Naive thymus-derived CD4-positive, alpha-beta T cell (primary cell): Measurements from ENCODE around the gene DOCK2. TPM values are rescaled to one million over a fixed set of nuclear protein-coding genes. Genes with fewer than 3 reads are reported as not detected.

Experiments
- ATAC-seq: fragments of 150-1000 bp; cut with Tn5 transposase; 2 replicates; pipeline ENCODE4 v1.10.0; 2021; ENCODE audit warnings: mild to moderate bottlenecking, moderate library complexity
- CTCF ChIA-PET: fragments of 350-600 bp; sonication (Branson Sonifier 250); formaldehyde crosslinking; loops from one replicate; lab custom pipeline; 2021; ENCODE audit warnings: antibody characterized with exemption; lab: Charles Lee
- POLR2A ChIA-PET: fragments of 350-600 bp; sonication (Branson Sonifier 250); formaldehyde crosslinking; loops from one replicate; lab custom pipeline; 2021; ENCODE audit warnings: antibody characterized with exemption, inconsistent platforms; lab: Charles Lee
- DNase-seq, 9 donors: peaks; one replicate each; pipeline versions ENCODE4 v3.0.0 to v3.0.0-alpha.2; 2020 to 2022; ENCODE audit warnings: mixed read lengths in 1 of 9
- H3K27ac ChIP-seq: one replicate; pipeline ENCODE4 v1.7.0; 2013; ENCODE audit warnings: mild to moderate bottlenecking, low read depth, low read length, moderate library complexity
- H3K27me3 ChIP-seq, 2 donors: one replicate each; pipeline ENCODE4 v1.7.0; 2013; ENCODE audit warnings: low read length in 2 of 2, mild to moderate bottlenecking in 2 of 2, moderate library complexity in 2 of 2; ENCODE audit not compliant: control insufficient read depth in 2 of 2, insufficient read depth in 2 of 2
- H3K36me3 ChIP-seq, 3 experiments: 1 replicate in 2 of 3; 2 replicates in 1 of 3; pipeline ENCODE4 v1.7.0; 2013; ENCODE audit warnings: low read length in 3 of 3, mild to moderate bottlenecking in 3 of 3, moderate library complexity in 1 of 3; ENCODE audit not compliant: insufficient read depth in 3 of 3, control insufficient read depth in 2 of 3
- H3K4me1 ChIP-seq, 2 donors: one replicate each; pipeline ENCODE4 v1.7.0; 2013; ENCODE audit warnings: low read length in 2 of 2, mild to moderate bottlenecking in 2 of 2, moderate library complexity in 1 of 2; ENCODE audit not compliant: control insufficient read depth in 2 of 2, insufficient read depth in 2 of 2
- H3K4me3 ChIP-seq: 2 replicates; pipeline ENCODE4 v1.7.0; 2013; ENCODE audit warnings: mild to moderate bottlenecking, low read length
- H3K9me3 ChIP-seq, 3 experiments: 1 replicate in 2 of 3; 2 replicates in 1 of 3; pipeline ENCODE4 v1.7.0; 2013; ENCODE audit warnings: low read length in 3 of 3; ENCODE audit not compliant: control insufficient read depth in 2 of 3
- H3K27ac Mint-ChIP-seq, 9 donors: one replicate each; pipeline ENCODE4 v1.8.0; 2020 to 2022; ENCODE audit warnings: mixed read lengths in 9 of 9, mild to moderate bottlenecking in 8 of 9, moderate library complexity in 5 of 9, inconsistent platforms in 2 of 9
- H3K27me3 Mint-ChIP-seq, 5 donors: one replicate each; pipeline ENCODE4 v1.8.0; 2021 to 2022; ENCODE audit warnings: mixed read lengths in 5 of 5, mild to moderate bottlenecking in 1 of 5
- H3K36me3 Mint-ChIP-seq, 5 donors: one replicate each; pipeline ENCODE4 v1.8.0; 2020 to 2022; ENCODE audit warnings: mixed read lengths in 5 of 5, mild to moderate bottlenecking in 3 of 5, inconsistent platforms in 1 of 5
- H3K4me1 Mint-ChIP-seq, 7 donors: one replicate each; pipeline ENCODE4 v1.8.0; 2020 to 2022; ENCODE audit warnings: mixed read lengths in 7 of 7, mild to moderate bottlenecking in 3 of 7, inconsistent platforms in 1 of 7
- H3K4me3 Mint-ChIP-seq, 10 donors: one replicate each; pipeline ENCODE4 v1.8.0; 2020 to 2022; ENCODE audit warnings: mild to moderate bottlenecking in 10 of 10, mixed read lengths in 10 of 10, moderate library complexity in 6 of 10, inconsistent platforms in 2 of 10
- H3K9me3 Mint-ChIP-seq, 11 donors: one replicate each; pipeline ENCODE4 v1.8.0; 2020 to 2022; ENCODE audit warnings: mixed read lengths in 11 of 11, mild to moderate bottlenecking in 4 of 11, inconsistent platforms in 1 of 11, moderate library complexity in 1 of 11
- intact Hi-C, 2 donors: fragments of 100-400 bp; cut with micrococcal nuclease; formaldehyde crosslinking; loops; one replicate each; pipeline ENCODE4 v1.15.1; 2023
- polyA plus RNA-seq, 2 donors: library from polyadenylated mRNA; unstranded; fragments of 300-500 nt; fragmentation: Illumina TruSeq; gene quantifications; one replicate each; pipeline ENCODE4 v1.2.3, GENCODE V29; 2021
- total RNA-seq, 6 experiments: library from RNA in 5 of 6; stranded (reverse) in 5 of 6; gene quantifications; 1 replicate in 5 of 6; 2 replicates in 1 of 6; pipeline ENCODE4 v1.2.3 and lab custom pipeline; 2021 to 2026

DOCK2 gene
- total and polyA plus RNA-seq, 7 experiments from 2014 or later: 63.7 to 345 (median 202) TPM

GRCh38 chr5:169842699-169843098 is 205.6 kb downstream of the DOCK2 start:
- POLR2A ChIA-PET: no interaction called here
- DNase-seq (no peak), ATAC-seq (no peak)
- intact Hi-C loops: no loop called here
- CTCF ChIA-PET: no interaction called here
- H3K9me3 ChIP-seq: no peaks in the 10 kb centered on the region
- peaks cover 0 to 17% (median 3%) of the 10 kb centered on the region in 7 donors for H3K4me1 Mint-ChIP-seq
- H3K4me3 ChIP-seq: no peak overlapping the region
- H3K4me3 Mint-ChIP-seq: no peak overlapping the region
- H3K4me1 ChIP-seq: no peaks in the 10 kb centered on the region
- H3K36me3 ChIP-seq: peaks cover 6 to 76% (median 16%) of the 10 kb centered on the region in 3 experiments
- peaks cover 0 to 6% (median 0%) of the 10 kb centered on the region in 11 donors for H3K9me3 Mint-ChIP-seq
- no peaks in the 10 kb centered on the region for H3K27me3 Mint-ChIP-seq
- H3K36me3 Mint-ChIP-seq: peaks cover 41 to 97% (median 92%) of the 10 kb centered on the region in 5 donors
- H3K27ac Mint-ChIP-seq: peak overlapping the region in 1 of 9 donors; percentile 39
- no peaks in the 10 kb centered on the region for H3K27me3 ChIP-seq
- no peak overlapping the region for H3K27ac ChIP-seq

GRCh38 chr5:169847519-169847918 is 210.4 kb downstream of the DOCK2 start:
- peaks cover 6 to 83% (median 7%) of the 10 kb centered on the region in 3 experiments for H3K36me3 ChIP-seq
- no peak overlapping the region for H3K27ac Mint-ChIP-seq
- H3K4me3 Mint-ChIP-seq: no peak overlapping the region
- H3K27me3 ChIP-seq: no peaks in the 10 kb centered on the region
- peaks cover 0 to 47% (median 22%) of the 10 kb centered on the region in 11 donors for H3K9me3 Mint-ChIP-seq
- DNase-seq (no peak), ATAC-seq (no peak)
- no peak overlapping the region for H3K4me3 ChIP-seq
- H3K4me1 Mint-ChIP-seq: peaks cover 0 to 13% (median 5%) of the 10 kb centered on the region in 7 donors
- ChIA-PET CTCF (interaction anchor here (1.1 kb wide), 1 partner anchor 12 kb away, joined by 3 read pairs; no protein-coding TSS in a partner anchor), POLR2A (no interaction called here)
- intact Hi-C loops: no loop called here
- peaks cover 0 to 11% (median 11%) of the 10 kb centered on the region in 3 experiments for H3K9me3 ChIP-seq
- H3K4me1 ChIP-seq: no peaks in the 10 kb centered on the region
- peaks cover 53 to 97% (median 91%) of the 10 kb centered on the region in 5 donors for H3K36me3 Mint-ChIP-seq
- H3K27me3 Mint-ChIP-seq: no peaks in the 10 kb centered on the region
- no peak overlapping the region for H3K27ac ChIP-seq

GRCh38 chr5:169848271-169848670 is 211.2 kb downstream of the DOCK2 start:
- Histone ChIP-seq H3K27me3 (no peaks in the 10 kb centered on the region), H3K9me3 (peaks cover 0 to 11% (median 11%) of the 10 kb centered on the region in 3 experiments), H3K36me3 (peaks cover 6 to 86% (median 7%) of the 10 kb centered on the region in 3 experiments), H3K27ac (no peak overlapping the region), H3K4me1 (no peaks in the 10 kb centered on the region), H3K4me3 (no peak overlapping the region)
- ChIA-PET CTCF (no interaction called here), POLR2A (no interaction called here)
- ATAC-seq (no peak), DNase-seq (no peak)
- H3K4me3 Mint-ChIP-seq: no peak overlapping the region
- no peak overlapping the region for H3K27ac Mint-ChIP-seq
- H3K36me3 Mint-ChIP-seq: peaks cover 55 to 97% (median 92%) of the 10 kb centered on the region in 5 donors
- peaks cover 0 to 54% (median 27%) of the 10 kb centered on the region in 11 donors for H3K9me3 Mint-ChIP-seq
- no peaks in the 10 kb centered on the region for H3K27me3 Mint-ChIP-seq
- peaks cover 0 to 17% (median 7%) of the 10 kb centered on the region in 7 donors for H3K4me1 Mint-ChIP-seq
- intact Hi-C loops: no loop called here

GRCh38 chr5:169848792-169849191 is 211.7 kb downstream of the DOCK2 start:
- intact Hi-C loops: no loop called here
- H3K36me3 ChIP-seq: peaks cover 6 to 86% (median 7%) of the 10 kb centered on the region in 3 experiments
- no peaks in the 10 kb centered on the region for H3K4me1 ChIP-seq
- H3K9me3 ChIP-seq: peaks cover 0 to 11% (median 11%) of the 10 kb centered on the region in 3 experiments
- H3K36me3 Mint-ChIP-seq: peaks cover 55 to 96% (median 91%) of the 10 kb centered on the region in 5 donors
- H3K27ac Mint-ChIP-seq: no peak overlapping the region
- H3K9me3 Mint-ChIP-seq: peaks cover 0 to 56% (median 27%) of the 10 kb centered on the region in 11 donors
- H3K27me3 ChIP-seq: no peaks in the 10 kb centered on the region
- CTCF ChIA-PET: no interaction called here
- no peaks in the 10 kb centered on the region for H3K27me3 Mint-ChIP-seq
- POLR2A ChIA-PET: no interaction called here
- H3K4me1 Mint-ChIP-seq: peaks cover 0 to 19% (median 7%) of the 10 kb centered on the region in 7 donors
- H3K27ac ChIP-seq: no peak overlapping the region
- H3K4me3 Mint-ChIP-seq: no peak overlapping the region
- DNase-seq (no peak), ATAC-seq (no peak)
- H3K4me3 ChIP-seq: no peak overlapping the region

GRCh38 chr5:169850409-169850808 is 213.3 kb downstream of the DOCK2 start:
- Histone ChIP-seq H3K27ac (no peak overlapping the region), H3K4me3 (no peak overlapping the region), H3K9me3 (peaks cover 0 to 11% (median 11%) of the 10 kb centered on the region in 3 experiments), H3K27me3 (no peaks in the 10 kb centered on the region), H3K36me3 (peaks cover 0 to 69% (median 7%) of the 10 kb centered on the region in 3 experiments), H3K4me1 (no peaks in the 10 kb centered on the region)
- ChIA-PET CTCF (no interaction called here), POLR2A (no interaction called here)
- Mint-ChIP-seq H3K27me3 (no peaks in the 10 kb centered on the region), H3K9me3 (peaks cover 0 to 56% (median 27%) of the 10 kb centered on the region in 11 donors), H3K4me1 (peaks cover 8 to 14% (median 10%) of the 10 kb centered on the region in 7 donors), H3K36me3 (peaks cover 49 to 94% (median 89%) of the 10 kb centered on the region in 5 donors), H3K27ac (no peak overlapping the region), H3K4me3 (peak overlapping the region in 1 of 10 donors; percentile 46)
- intact Hi-C loops: no loop called here
- ATAC-seq (no peak), DNase-seq (no peak)

- H3K36me3 ChIP-seq: peaks cover 0 to 64% (median 7%) of the 10 kb centered on the region in 3 experiments
- Mint-ChIP-seq H3K4me1 (peaks cover 9 to 20% (median 14%) of the 10 kb centered on the region in 7 donors), H3K27ac (peak overlapping the region in 2 of 9 donors; percentile 8 to 74), H3K27me3 (no peaks in the 10 kb centered on the region), H3K36me3 (peaks cover 51 to 93% (median 88%) of the 10 kb centered on the region in 5 donors), H3K4me3 (no peak overlapping the region), H3K9me3 (peaks cover 0 to 56% (median 27%) of the 10 kb centered on the region in 11 donors)
- H3K4me1 ChIP-seq: no peaks in the 10 kb centered on the region
- H3K27ac ChIP-seq: no peak overlapping the region
- ChIA-PET POLR2A (no interaction called here), CTCF (no interaction called here)
- intact Hi-C loops: no loop called here
- DNase-seq: no peak
- H3K4me3 ChIP-seq: no peak overlapping the region
- H3K9me3 ChIP-seq: peaks cover 0 to 11% (median 11%) of the 10 kb centered on the region in 3 experiments
- no peak for ATAC-seq
- no peaks in the 10 kb centered on the region for H3K27me3 ChIP-seq
Measured at GRCh38 chr5:169851321-169851850, 214.3 kb downstream of the DOCK2 start.
